ENCODE measurements around the gene AGBL1.

DNA sequence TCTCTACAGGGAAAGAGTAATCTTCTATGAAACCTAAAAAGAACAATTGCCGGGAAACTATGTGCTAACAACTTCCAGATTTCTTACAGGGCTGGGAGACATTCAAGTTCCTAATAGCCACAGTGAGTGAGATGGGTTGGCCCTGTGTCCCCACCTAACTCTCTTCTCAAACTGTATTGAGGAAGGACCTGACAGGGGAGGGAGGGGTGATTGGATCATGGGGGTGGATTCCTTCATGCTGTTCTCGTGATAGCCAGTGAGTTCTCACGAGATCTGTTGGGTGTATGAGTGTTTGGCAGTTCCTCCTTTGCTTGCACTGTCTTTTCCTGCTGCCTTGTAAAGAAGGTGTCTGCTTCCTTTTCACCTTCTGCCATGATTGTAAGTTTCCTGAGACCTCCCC, 958.7 kb downstream of the AGBL1 start:
- no peak for TF ChIP-seq POLR2A (IDR thresholded peaks at IDR 0.05)
- TF ChIP-seq, protein P1, sequence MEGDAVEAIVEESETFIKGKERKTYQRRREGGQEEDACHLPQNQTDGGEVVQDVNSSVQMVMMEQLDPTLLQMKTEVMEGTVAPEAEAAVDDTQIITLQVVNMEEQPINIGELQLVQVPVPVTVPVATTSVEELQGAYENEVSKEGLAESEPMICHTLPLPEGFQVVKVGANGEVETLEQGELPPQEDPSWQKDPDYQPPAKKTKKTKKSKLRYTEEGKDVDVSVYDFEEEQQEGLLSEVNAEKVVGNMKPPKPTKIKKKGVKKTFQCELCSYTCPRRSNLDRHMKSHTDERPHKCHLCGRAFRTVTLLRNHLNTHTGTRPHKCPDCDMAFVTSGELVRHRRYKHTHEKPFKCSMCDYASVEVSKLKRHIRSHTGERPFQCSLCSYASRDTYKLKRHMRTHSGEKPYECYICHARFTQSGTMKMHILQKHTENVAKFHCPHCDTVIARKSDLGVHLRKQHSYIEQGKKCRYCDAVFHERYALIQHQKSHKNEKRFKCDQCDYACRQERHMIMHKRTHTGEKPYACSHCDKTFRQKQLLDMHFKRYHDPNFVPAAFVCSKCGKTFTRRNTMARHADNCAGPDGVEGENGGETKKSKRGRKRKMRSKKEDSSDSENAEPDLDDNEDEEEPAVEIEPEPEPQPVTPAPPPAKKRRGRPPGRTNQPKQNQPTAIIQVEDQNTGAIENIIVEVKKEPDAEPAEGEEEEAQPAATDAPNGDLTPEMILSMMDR (IDR thresholded peaks at IDR 0.05) = no peak
- TF ChIP-seq POLR2AphosphoS5 (IDR thresholded peaks at IDR 0.05) = no peak

Measured in prostate gland (tissue), 2 donors.